Pancreas (tissue), 10 donors: ENCODE results near the gene RBM6. TPM values are rescaled to one million over a fixed set of nuclear protein-coding genes. Genes with fewer than 3 reads are reported as not detected.

Experiments
- ATAC-seq, 4 donors: fragments of 200-7000 bp; cut with Tn5 transposase; one replicate each; pipeline versions ENCODE4 v1.8.0 to v1.9.1; 2020; ENCODE audit warnings: mild to moderate bottlenecking in 4 of 4, moderate library complexity in 4 of 4
- DNase-seq, 6 donors: peaks; one replicate each; pipeline ENCODE4 v3.0.0-alpha.2; 2020
- FAIRE-seq: peaks from 2 replicates; lab custom pipeline; 2012; peaks lifted over from hg19 to GRCh38; lab: Jason Lieb, UNC
- H3K27ac ChIP-seq, 4 donors: fragments of 200-600 bp; sonication (generic); 1 replicate in 3 of 4; 2 replicates in 1 of 4; pipeline versions ENCODE4 v1.5.0 to v1.8.0; 2020
- H3K27me3 ChIP-seq, 4 donors: fragments of 200-600 bp; one replicate each; pipeline ENCODE4 v1.8.0; 2021
- H3K36me3 ChIP-seq, 3 donors: fragments of 200-600 bp; sonication (generic) in 1 of 3; one replicate each; pipeline versions ENCODE4 v1.5.0 to v1.8.0; 2020 to 2021
- H3K4me1 ChIP-seq, 3 donors: fragments of 200-600 bp; one replicate each; pipeline ENCODE4 v1.8.0; 2021
- H3K4me3 ChIP-seq, 4 donors: fragments of 200-600 bp; sonication (generic) in 2 of 4; one replicate each; pipeline versions ENCODE4 v1.5.0 to v1.8.0; 2020 to 2021
- H3K9me3 ChIP-seq, 4 donors: fragments of 200-600 bp; one replicate each; pipeline ENCODE4 v1.8.0; 2021
- WGBS, 2 donors: extraction: QIAGEN DNeasy Blood & Tissue Kit; methylation state at CpG; one replicate each; pipeline ENCODE4 v1.1.7; 2013; 5-methylcytosine and 5-hydroxymethylcytosine counted together
- intact Hi-C, 3 donors: fragments of 100-400 bp; cut with DNase I; formaldehyde crosslinking; loops; one replicate each; pipeline versions ENCODE4 v1.11.1 to v1.14.2; 2022
- polyA plus RNA-seq, 2 donors: library from polyadenylated mRNA; stranded (reverse); fragments of 200-250 nt; gene quantifications; one replicate each; pipeline ENCODE4 v1.2.3, GENCODE V29; 2013
- total RNA-seq, 6 donors: library from RNA; stranded (reverse); fragmentation: NEBNext Ultra II Directional in 4 of 6; extraction: Animal tissue kit (Norgen Biotek cat#: 25700) in 4 of 6; gene quantifications; one replicate each; pipeline versions ENCODE4 v1.2.1 to v1.2.4, GENCODE V29; 2021 to 2023
- TF ChIP-seq, protein P1 (sequence below), 4 donors: fragments of 200-600 bp; sonication (generic) in 3 of 4; IDR thresholded peaks; one replicate each; pipeline versions ENCODE4 v1.5.0 to v1.8.0; 2021; ENCODE audit warnings: antibody characterized with exemption in 4 of 4
- donor health status: healthy with polysubstance abuse.
- donor health status: DM: no; HTN: no; CAD: no; lungs with moderate emphysema.
- donor health status: DM: no; HTN: no; CAD: no.
- donor health status: control.
- donor health status: control.
- donor health status: Bipolar disorder and iron deficiency.
- donor health status: DM: yes; HTN: yes; CAD: no.
- donor health status: DM: no; HTN: no; CAD: no.
- donor health status: DM: no; HTN: no; CAD: no.
- donor health status: DM: yes; HTN: yes; CAD: no.

Gene RBM6
- total and polyA plus RNA-seq, 8 donors, result 24.9 to 249 (median 43.9) TPM

DNA sequence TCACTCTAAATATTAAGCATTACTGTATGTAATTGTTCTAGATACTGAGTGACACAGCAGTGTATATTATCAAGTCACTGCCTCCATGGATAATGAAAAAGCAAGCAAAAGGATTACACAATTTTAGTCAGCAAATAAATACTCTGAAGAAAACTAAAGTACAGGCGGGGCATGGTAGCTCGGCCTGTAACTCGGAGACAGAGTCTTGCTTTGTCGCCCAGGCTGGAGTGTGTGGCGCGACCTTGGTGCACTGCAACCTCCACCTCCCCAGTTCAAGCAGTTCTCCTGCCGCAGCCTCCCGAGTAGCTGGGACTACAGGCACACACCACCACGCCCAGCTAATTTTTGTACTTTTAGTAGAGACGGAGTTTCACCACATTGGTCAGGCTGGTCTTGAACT lies 32.7 kb downstream of the RBM6 start:
- intact Hi-C loops, result no loop called here
- H3K4me1 ChIP-seq, result no peaks in the 10 kb centered on the region
- peaks cover 0 to 20% (median 6%) of the 10 kb centered on the region in 3 donors for H3K36me3 ChIP-seq
- no peaks in the 10 kb centered on the region for H3K9me3 ChIP-seq
- H3K27me3 ChIP-seq, result no peaks in the 10 kb centered on the region
- TF ChIP-seq, protein P1, sequence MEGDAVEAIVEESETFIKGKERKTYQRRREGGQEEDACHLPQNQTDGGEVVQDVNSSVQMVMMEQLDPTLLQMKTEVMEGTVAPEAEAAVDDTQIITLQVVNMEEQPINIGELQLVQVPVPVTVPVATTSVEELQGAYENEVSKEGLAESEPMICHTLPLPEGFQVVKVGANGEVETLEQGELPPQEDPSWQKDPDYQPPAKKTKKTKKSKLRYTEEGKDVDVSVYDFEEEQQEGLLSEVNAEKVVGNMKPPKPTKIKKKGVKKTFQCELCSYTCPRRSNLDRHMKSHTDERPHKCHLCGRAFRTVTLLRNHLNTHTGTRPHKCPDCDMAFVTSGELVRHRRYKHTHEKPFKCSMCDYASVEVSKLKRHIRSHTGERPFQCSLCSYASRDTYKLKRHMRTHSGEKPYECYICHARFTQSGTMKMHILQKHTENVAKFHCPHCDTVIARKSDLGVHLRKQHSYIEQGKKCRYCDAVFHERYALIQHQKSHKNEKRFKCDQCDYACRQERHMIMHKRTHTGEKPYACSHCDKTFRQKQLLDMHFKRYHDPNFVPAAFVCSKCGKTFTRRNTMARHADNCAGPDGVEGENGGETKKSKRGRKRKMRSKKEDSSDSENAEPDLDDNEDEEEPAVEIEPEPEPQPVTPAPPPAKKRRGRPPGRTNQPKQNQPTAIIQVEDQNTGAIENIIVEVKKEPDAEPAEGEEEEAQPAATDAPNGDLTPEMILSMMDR (IDR thresholded peaks at IDR 0.05), result no peak
- ATAC-seq (no peak), FAIRE-seq (no peak), DNase-seq (no peak)
- no peak overlapping the region for H3K27ac ChIP-seq
- WGBS, 2 donors, result 92 to 97% methylated on average over 10 of the region's 10 CpGs
- H3K4me3 ChIP-seq, result no peak overlapping the region

DNA sequence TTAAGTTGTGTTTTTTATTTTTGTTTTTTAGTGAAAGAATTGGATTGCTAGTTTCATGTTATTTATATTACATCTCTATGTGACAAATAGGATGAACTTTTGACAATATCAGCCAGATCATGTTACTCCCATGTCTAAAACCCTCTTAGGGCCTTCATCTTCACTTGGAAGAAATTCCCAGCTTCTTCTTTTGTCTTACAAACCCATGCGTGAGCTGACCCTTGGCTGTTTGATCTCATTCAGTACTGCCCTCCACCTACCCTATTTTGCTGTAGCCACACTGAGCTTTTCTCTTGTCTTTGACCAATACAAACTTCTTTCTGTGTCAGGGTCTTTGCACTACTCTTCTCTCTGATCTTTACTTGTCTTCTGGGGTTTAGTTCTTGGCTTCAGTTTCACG lies 37.0 kb downstream of the RBM6 start:
- H3K27ac ChIP-seq, result no peak overlapping the region
- H3K4me1 ChIP-seq, result no peaks in the 10 kb centered on the region
- H3K27me3 ChIP-seq, result no peaks in the 10 kb centered on the region
- 92 to 98% methylated on average over 2 of the region's 2 CpGs for WGBS, 2 donors
- TF ChIP-seq, protein P1 (IDR thresholded peaks at IDR 0.05), result no peak
- DNase-seq (no peak), FAIRE-seq (no peak), ATAC-seq (no peak)
- intact Hi-C loops, result no loop called here
- H3K4me3 ChIP-seq, result no peak overlapping the region
- peaks cover 0 to 25% (median 6%) of the 10 kb centered on the region in 3 donors for H3K36me3 ChIP-seq
- no peaks in the 10 kb centered on the region for H3K9me3 ChIP-seq

DNA sequence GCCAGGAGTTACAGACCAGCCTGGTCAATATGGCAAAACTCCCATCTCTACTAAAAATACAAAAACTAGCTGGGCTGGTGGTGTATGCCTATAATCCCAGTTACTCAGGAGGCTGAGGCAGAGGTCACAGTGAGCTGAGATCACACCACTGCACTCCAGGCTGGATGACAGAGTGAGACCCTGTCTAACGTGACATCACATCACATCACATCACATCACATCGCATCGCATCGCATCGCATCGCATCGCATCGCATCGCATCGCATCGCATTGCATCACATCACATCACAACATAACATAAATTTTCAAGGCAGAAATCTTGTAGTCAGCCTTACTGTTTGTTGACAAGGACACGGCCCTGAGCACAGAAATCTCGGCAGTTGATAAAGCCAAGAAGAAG lies 44.4 kb downstream of the RBM6 start:
- FAIRE-seq, result no peak
- WGBS, 2 donors, result 65 to 81% methylated on average over 13 of the region's 13 CpGs
- H3K36me3 ChIP-seq, result peaks cover 0 to 12% (median 0%) of the 10 kb centered on the region in 3 donors

DNA sequence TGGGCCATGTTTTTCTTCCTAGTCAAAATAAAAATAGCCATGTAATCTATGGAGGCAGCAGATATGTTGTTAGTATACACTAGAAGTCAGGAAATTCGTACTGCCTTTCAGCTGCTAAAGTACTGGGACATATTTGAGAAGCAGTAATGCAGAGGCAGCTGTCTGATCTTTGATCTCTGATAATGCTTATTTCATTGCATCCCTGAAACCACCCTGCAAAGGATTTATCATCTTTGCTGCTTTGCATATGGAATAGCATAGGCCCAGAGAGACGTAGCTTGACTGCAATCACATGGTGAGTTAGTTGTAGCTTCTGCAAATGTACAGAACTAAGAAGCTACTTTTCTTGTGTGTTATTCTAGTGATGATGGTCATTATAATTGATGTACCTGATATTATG lies 52.4 kb downstream of the RBM6 start:
- intact Hi-C loops, result no loop called here
- no peak overlapping the region for H3K27ac ChIP-seq
- H3K4me3 ChIP-seq, result no peak overlapping the region
- WGBS, 2 donors, result 85 to 93% methylated on average over 2 of the region's 2 CpGs
- H3K27me3 ChIP-seq, result no peaks in the 10 kb centered on the region
- no peak for ATAC-seq
- TF ChIP-seq, protein P1 (IDR thresholded peaks at IDR 0.05), result no peak
- H3K4me1 ChIP-seq, result no peaks in the 10 kb centered on the region
- H3K36me3 ChIP-seq, result peaks cover 0 to 5% (median 0%) of the 10 kb centered on the region in 3 donors
- no peak for FAIRE-seq
- no peak for DNase-seq
- no peaks in the 10 kb centered on the region for H3K9me3 ChIP-seq

More for the DNA sequence above, 44.4 kb downstream of the RBM6 start:
- no peaks in the 10 kb centered on the region for H3K9me3 ChIP-seq
- TF ChIP-seq, protein P1 (IDR thresholded peaks at IDR 0.05), result no peak
- no peak for DNase-seq
- intact Hi-C loops, result no loop called here
- no peak overlapping the region for H3K27ac ChIP-seq
- H3K27me3 ChIP-seq, result no peaks in the 10 kb centered on the region
- no peak for ATAC-seq
- H3K4me1 ChIP-seq, result no peaks in the 10 kb centered on the region
- no peak overlapping the region for H3K4me3 ChIP-seq

DNA sequence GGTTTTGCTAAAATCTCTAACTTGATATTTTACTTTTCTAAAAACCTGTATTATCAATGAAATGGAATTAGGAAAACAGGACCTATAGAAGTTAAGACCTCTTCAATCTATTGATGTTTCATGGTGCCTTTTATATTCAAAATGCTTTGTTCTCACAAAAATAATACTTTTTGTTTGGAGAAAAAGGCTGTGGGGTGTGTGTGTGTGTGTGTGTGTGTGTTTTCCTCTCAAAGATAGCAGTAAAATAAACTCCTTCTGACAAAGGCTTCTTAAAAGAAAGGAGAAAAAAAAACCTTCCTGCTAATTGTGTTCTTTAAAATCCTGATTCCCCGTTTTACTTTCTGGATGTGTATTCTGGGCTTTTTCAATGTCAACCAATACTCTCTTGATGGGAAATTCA lies 54.5 kb downstream of the RBM6 start:
- Histone ChIP-seq H3K36me3 (peaks cover 0 to 5% (median 0%) of the 10 kb centered on the region in 3 donors), H3K27ac (no peak overlapping the region), H3K4me3 (no peak overlapping the region), H3K27me3 (no peaks in the 10 kb centered on the region), H3K4me1 (no peaks in the 10 kb centered on the region), H3K9me3 (no peaks in the 10 kb centered on the region)
- FAIRE-seq, result no peak
- intact Hi-C loops, result no loop called here
- no peak for DNase-seq
- 87 to 90% methylated on average over 1 of the region's 1 CpG for WGBS, 2 donors
- no peak for ATAC-seq
- TF ChIP-seq, protein P1 (IDR thresholded peaks at IDR 0.05), result no peak
